Naive thymus-derived CD4-positive, alpha-beta T cell (primary cell): ENCODE data around the gene ATP5PD. TPM values are rescaled to one million over a fixed set of nuclear protein-coding genes. Genes with fewer than 3 reads are reported as not detected.

Experiments
- ATAC-seq: fragments of 150-1000 bp; cut with Tn5 transposase; 2 replicates; pipeline ENCODE4 v1.10.0; 2021; ENCODE audit warnings: mild to moderate bottlenecking, moderate library complexity
- CTCF ChIA-PET: fragments of 350-600 bp; sonication (Branson Sonifier 250); formaldehyde crosslinking; loops from one replicate; lab custom pipeline; 2021; ENCODE audit warnings: antibody characterized with exemption; lab: Charles Lee
- POLR2A ChIA-PET: fragments of 350-600 bp; sonication (Branson Sonifier 250); formaldehyde crosslinking; loops from one replicate; lab custom pipeline; 2021; ENCODE audit warnings: antibody characterized with exemption, inconsistent platforms; lab: Charles Lee
- DNase-seq, 9 donors: peaks; one replicate each; pipeline versions ENCODE4 v3.0.0 to v3.0.0-alpha.2; 2020 to 2022; ENCODE audit warnings: mixed read lengths in 1 of 9
- H3K27ac ChIP-seq: one replicate; pipeline ENCODE4 v1.7.0; 2013; ENCODE audit warnings: mild to moderate bottlenecking, low read depth, low read length, moderate library complexity
- H3K27me3 ChIP-seq, 2 donors: one replicate each; pipeline ENCODE4 v1.7.0; 2013; ENCODE audit warnings: low read length in 2 of 2, mild to moderate bottlenecking in 2 of 2, moderate library complexity in 2 of 2; ENCODE audit not compliant: control insufficient read depth in 2 of 2, insufficient read depth in 2 of 2
- H3K36me3 ChIP-seq, 3 experiments: 1 replicate in 2 of 3; 2 replicates in 1 of 3; pipeline ENCODE4 v1.7.0; 2013; ENCODE audit warnings: low read length in 3 of 3, mild to moderate bottlenecking in 3 of 3, moderate library complexity in 1 of 3; ENCODE audit not compliant: insufficient read depth in 3 of 3, control insufficient read depth in 2 of 3
- H3K4me1 ChIP-seq, 2 donors: one replicate each; pipeline ENCODE4 v1.7.0; 2013; ENCODE audit warnings: low read length in 2 of 2, mild to moderate bottlenecking in 2 of 2, moderate library complexity in 1 of 2; ENCODE audit not compliant: control insufficient read depth in 2 of 2, insufficient read depth in 2 of 2
- H3K4me3 ChIP-seq: 2 replicates; pipeline ENCODE4 v1.7.0; 2013; ENCODE audit warnings: mild to moderate bottlenecking, low read length
- H3K9me3 ChIP-seq, 3 experiments: 1 replicate in 2 of 3; 2 replicates in 1 of 3; pipeline ENCODE4 v1.7.0; 2013; ENCODE audit warnings: low read length in 3 of 3; ENCODE audit not compliant: control insufficient read depth in 2 of 3
- H3K27ac Mint-ChIP-seq, 9 donors: one replicate each; pipeline ENCODE4 v1.8.0; 2020 to 2022; ENCODE audit warnings: mixed read lengths in 9 of 9, mild to moderate bottlenecking in 8 of 9, moderate library complexity in 5 of 9, inconsistent platforms in 2 of 9
- H3K27me3 Mint-ChIP-seq, 5 donors: one replicate each; pipeline ENCODE4 v1.8.0; 2021 to 2022; ENCODE audit warnings: mixed read lengths in 5 of 5, mild to moderate bottlenecking in 1 of 5
- H3K36me3 Mint-ChIP-seq, 5 donors: one replicate each; pipeline ENCODE4 v1.8.0; 2020 to 2022; ENCODE audit warnings: mixed read lengths in 5 of 5, mild to moderate bottlenecking in 3 of 5, inconsistent platforms in 1 of 5
- H3K4me1 Mint-ChIP-seq, 7 donors: one replicate each; pipeline ENCODE4 v1.8.0; 2020 to 2022; ENCODE audit warnings: mixed read lengths in 7 of 7, mild to moderate bottlenecking in 3 of 7, inconsistent platforms in 1 of 7
- H3K4me3 Mint-ChIP-seq, 10 donors: one replicate each; pipeline ENCODE4 v1.8.0; 2020 to 2022; ENCODE audit warnings: mild to moderate bottlenecking in 10 of 10, mixed read lengths in 10 of 10, moderate library complexity in 6 of 10, inconsistent platforms in 2 of 10
- H3K9me3 Mint-ChIP-seq, 11 donors: one replicate each; pipeline ENCODE4 v1.8.0; 2020 to 2022; ENCODE audit warnings: mixed read lengths in 11 of 11, mild to moderate bottlenecking in 4 of 11, inconsistent platforms in 1 of 11, moderate library complexity in 1 of 11
- intact Hi-C, 2 donors: fragments of 100-400 bp; cut with micrococcal nuclease; formaldehyde crosslinking; loops; one replicate each; pipeline ENCODE4 v1.15.1; 2023
- polyA plus RNA-seq, 2 donors: library from polyadenylated mRNA; unstranded; fragments of 300-500 nt; fragmentation: Illumina TruSeq; gene quantifications; one replicate each; pipeline ENCODE4 v1.2.3, GENCODE V29; 2021
- total RNA-seq, 6 experiments: library from RNA in 5 of 6; stranded (reverse) in 5 of 6; gene quantifications; 1 replicate in 5 of 6; 2 replicates in 1 of 6; pipeline ENCODE4 v1.2.3 and lab custom pipeline; 2021 to 2026

ATP5PD gene
- total and polyA plus RNA-seq, 7 experiments from 2014 or later, result 113 to 478 (median 167) TPM

- Histone ChIP-seq H3K4me3 (no peak overlapping the region), H3K27ac (no peak overlapping the region), H3K4me1 (no peaks in the 10 kb centered on the region), H3K36me3 (no peaks in the 10 kb centered on the region), H3K9me3 (no peaks in the 10 kb centered on the region), H3K27me3 (no peaks in the 10 kb centered on the region)
- no peak overlapping the region for H3K4me3 Mint-ChIP-seq
- H3K4me1 Mint-ChIP-seq, result peaks cover 0 to 3% (median 0%) of the 10 kb centered on the region in 7 donors
- DNase-seq (no peak), ATAC-seq (no peak)
- ChIA-PET POLR2A (interaction anchor here (0.7 kb wide), 1 partner anchor 39 kb away, joined by 3 read pairs; no protein-coding TSS in a partner anchor), CTCF (interaction anchor here (1.0 to 4.5 kb wide), 2 partner anchors 42 to 110 kb away, joined by 3 to 18 read pairs; no protein-coding TSS in a partner anchor)
- intact Hi-C loops, result no loop called here
- no peaks in the 10 kb centered on the region for H3K9me3 Mint-ChIP-seq
- H3K36me3 Mint-ChIP-seq, result no peaks in the 10 kb centered on the region
- peaks cover 0 to 5% (median 0%) of the 10 kb centered on the region in 5 donors for H3K27me3 Mint-ChIP-seq
- H3K27ac Mint-ChIP-seq, result no peak overlapping the region
Measured at GRCh38 chr17:75003957-75004355, 42.8 kb downstream of the ATP5PD start.

- Histone ChIP-seq H3K4me1 (no peaks in the 10 kb centered on the region), H3K36me3 (no peaks in the 10 kb centered on the region), H3K4me3 (no peak overlapping the region), H3K27ac (no peak overlapping the region), H3K27me3 (no peaks in the 10 kb centered on the region), H3K9me3 (no peaks in the 10 kb centered on the region)
- H3K9me3 Mint-ChIP-seq, result no peaks in the 10 kb centered on the region
- intact Hi-C loops, result no loop called here
- ATAC-seq (no peak), DNase-seq (no peak)
- peaks cover 0 to 5% (median 0%) of the 10 kb centered on the region in 5 donors for H3K27me3 Mint-ChIP-seq
- H3K4me3 Mint-ChIP-seq, result no peak overlapping the region
- H3K27ac Mint-ChIP-seq, result no peak overlapping the region
- H3K4me1 Mint-ChIP-seq, result peaks cover 0 to 9% (median 3%) of the 10 kb centered on the region in 7 donors
- ChIA-PET CTCF (interaction anchor here (1.0 kb wide), 1 partner anchor 111 kb away, joined by 3 read pairs; no protein-coding TSS in a partner anchor), POLR2A (interaction anchor here (0.7 kb wide), 1 partner anchor 39 kb away, joined by 3 read pairs; no protein-coding TSS in a partner anchor)
- no peaks in the 10 kb centered on the region for H3K36me3 Mint-ChIP-seq
Measured at GRCh38 chr17:75003070-75003956, 43.5 kb downstream of the ATP5PD start.

- Mint-ChIP-seq H3K27me3 (peaks cover 0 to 5% (median 0%) of the 10 kb centered on the region in 5 donors), H3K4me3 (no peak overlapping the region), H3K27ac (no peak overlapping the region)
Measured at GRCh38 chr17:75001915-75002843, 44.6 kb downstream of the ATP5PD start.

GRCh38 chr17:74999523-74999922, 47.2 kb downstream of the ATP5PD start:
- no peak overlapping the region for H3K4me3 ChIP-seq
- ATAC-seq, result no peak
- no peaks in the 10 kb centered on the region for H3K36me3 Mint-ChIP-seq
- peaks cover 0 to 10% (median 5%) of the 10 kb centered on the region in 7 donors for H3K4me1 Mint-ChIP-seq
- H3K9me3 ChIP-seq, result no peaks in the 10 kb centered on the region
- no peaks in the 10 kb centered on the region for H3K27me3 Mint-ChIP-seq
- H3K36me3 ChIP-seq, result no peaks in the 10 kb centered on the region
- CTCF ChIA-PET, result interaction anchor here (0.6 kb wide), 1 partner anchor 13 kb away, joined by 3 read pairs; the partner anchor contains the start of gene MRPL58
- no peak overlapping the region for H3K27ac Mint-ChIP-seq
- POLR2A ChIA-PET, result interaction anchor here (0.8 to 1.6 kb wide), 5 partner anchors 11 to 226 kb away, joined by 3 to 7 read pairs (median 3); partner anchors contain the start of genes CDR2L and MRPL58
- DNase-seq, result no peak
- no peak overlapping the region for H3K4me3 Mint-ChIP-seq
- no peaks in the 10 kb centered on the region for H3K27me3 ChIP-seq
- peaks cover 0 to 2% (median 0%) of the 10 kb centered on the region in 11 donors for H3K9me3 Mint-ChIP-seq
- intact Hi-C loops, result no loop called here
- no peaks in the 10 kb centered on the region for H3K4me1 ChIP-seq
- H3K27ac ChIP-seq, result no peak overlapping the region

More at GRCh38 chr17:75001915-75002843, 44.6 kb downstream of the ATP5PD start:
- POLR2A ChIA-PET, result interaction anchor here (0.5 kb wide), 1 partner anchor 196 kb away, joined by 4 read pairs; no protein-coding TSS in a partner anchor
- Histone ChIP-seq H3K36me3 (no peaks in the 10 kb centered on the region), H3K27ac (no peak overlapping the region), H3K27me3 (no peaks in the 10 kb centered on the region), H3K9me3 (no peaks in the 10 kb centered on the region), H3K4me1 (no peaks in the 10 kb centered on the region), H3K4me3 (no peak overlapping the region)
- peaks cover 0 to 2% (median 0%) of the 10 kb centered on the region in 11 donors for H3K9me3 Mint-ChIP-seq
- peaks cover 0 to 10% (median 5%) of the 10 kb centered on the region in 7 donors for H3K4me1 Mint-ChIP-seq
- ATAC-seq (no peak), DNase-seq (no peak)
- intact Hi-C loops, result no loop called here
- H3K36me3 Mint-ChIP-seq, result no peaks in the 10 kb centered on the region
- CTCF ChIA-PET, result no interaction called here

- H3K4me3 Mint-ChIP-seq, result no peak overlapping the region
- no peak for ATAC-seq
Measured at GRCh38 chr17:74998783-74999182, 48.0 kb downstream of the ATP5PD start.

GRCh38 chr17:74995847-74996246, 50.9 kb downstream of the ATP5PD start:
- H3K36me3 ChIP-seq, result no peaks in the 10 kb centered on the region
- no peaks in the 10 kb centered on the region for H3K4me1 ChIP-seq
- no peak for DNase-seq
- intact Hi-C loops, result no loop called here
- H3K27ac ChIP-seq, result no peak overlapping the region
- H3K9me3 ChIP-seq, result no peaks in the 10 kb centered on the region
- Mint-ChIP-seq H3K9me3 (peaks cover 0 to 2% (median 0%) of the 10 kb centered on the region in 11 donors), H3K36me3 (no peaks in the 10 kb centered on the region), H3K4me1 (peaks cover 0 to 10% (median 5%) of the 10 kb centered on the region in 7 donors), H3K4me3 (no peak overlapping the region), H3K27ac (no peak overlapping the region), H3K27me3 (peaks cover 0 to 4% (median 0%) of the 10 kb centered on the region in 5 donors)
- H3K4me3 ChIP-seq, result no peak overlapping the region
- POLR2A ChIA-PET, result interaction anchor here (1.0 kb wide), 2 partner anchors 14 to 16 kb away, joined by 3 to 4 read pairs; partner anchors contain the start of gene MRPL58
- H3K27me3 ChIP-seq, result no peaks in the 10 kb centered on the region
- CTCF ChIA-PET, result interaction anchor here (0.8 to 1.1 kb wide), 2 partner anchors 19 to 35 kb away, joined by 3 read pairs; no protein-coding TSS in a partner anchor
- no peak for ATAC-seq

More at GRCh38 chr17:74998783-74999182, 48.0 kb downstream of the ATP5PD start:
- H3K4me1 ChIP-seq, result no peaks in the 10 kb centered on the region
- Mint-ChIP-seq H3K27me3 (no peaks in the 10 kb centered on the region), H3K4me1 (peaks cover 0 to 10% (median 5%) of the 10 kb centered on the region in 7 donors), H3K27ac (peak overlapping the region in 1 of 9 donors; percentile 12), H3K36me3 (no peaks in the 10 kb centered on the region), H3K9me3 (peaks cover 0 to 2% (median 0%) of the 10 kb centered on the region in 11 donors)
- H3K4me3 ChIP-seq, result no peak overlapping the region
- ChIA-PET CTCF (no interaction called here), POLR2A (interaction anchor here (0.7 to 1.6 kb wide), 2 partner anchors 9 to 14 kb away, joined by 3 to 7 read pairs; partner anchors contain the start of gene MRPL58)
- H3K27me3 ChIP-seq, result no peaks in the 10 kb centered on the region
- intact Hi-C loops, result no loop called here
- no peaks in the 10 kb centered on the region for H3K36me3 ChIP-seq
- DNase-seq, result no peak
- H3K9me3 ChIP-seq, result no peaks in the 10 kb centered on the region
- no peak overlapping the region for H3K27ac ChIP-seq
